OCI-LY1 (cell line): ENCODE data around the gene LENEP.

Experiments used
- EZH2 ChIP-seq: fragments of 200-600 bp; sonication (generic), shearing (Covaris generic); IDR thresholded peaks from 2 replicates; pipeline ENCODE4 v1.8.0; 2017; ENCODE audit warnings: borderline replicate concordance, mixed run types, mild to moderate bottlenecking, antibody characterized with exemption, low read length, moderate library complexity, mixed read lengths
- TF ChIP-seq, protein P1 (sequence below): fragments of 200-600 bp; sonication (generic), shearing (Covaris generic); IDR thresholded peaks from 2 replicates; pipeline ENCODE4 v1.5.1; 2017; ENCODE audit warnings: mild to moderate bottlenecking, antibody characterized with exemption, low read length, moderate library complexity, mixed read lengths

GRCh38 chr1:154945160-154945961, 48.0 kb upstream of the LENEP start:
- TF ChIP-seq, protein P1, sequence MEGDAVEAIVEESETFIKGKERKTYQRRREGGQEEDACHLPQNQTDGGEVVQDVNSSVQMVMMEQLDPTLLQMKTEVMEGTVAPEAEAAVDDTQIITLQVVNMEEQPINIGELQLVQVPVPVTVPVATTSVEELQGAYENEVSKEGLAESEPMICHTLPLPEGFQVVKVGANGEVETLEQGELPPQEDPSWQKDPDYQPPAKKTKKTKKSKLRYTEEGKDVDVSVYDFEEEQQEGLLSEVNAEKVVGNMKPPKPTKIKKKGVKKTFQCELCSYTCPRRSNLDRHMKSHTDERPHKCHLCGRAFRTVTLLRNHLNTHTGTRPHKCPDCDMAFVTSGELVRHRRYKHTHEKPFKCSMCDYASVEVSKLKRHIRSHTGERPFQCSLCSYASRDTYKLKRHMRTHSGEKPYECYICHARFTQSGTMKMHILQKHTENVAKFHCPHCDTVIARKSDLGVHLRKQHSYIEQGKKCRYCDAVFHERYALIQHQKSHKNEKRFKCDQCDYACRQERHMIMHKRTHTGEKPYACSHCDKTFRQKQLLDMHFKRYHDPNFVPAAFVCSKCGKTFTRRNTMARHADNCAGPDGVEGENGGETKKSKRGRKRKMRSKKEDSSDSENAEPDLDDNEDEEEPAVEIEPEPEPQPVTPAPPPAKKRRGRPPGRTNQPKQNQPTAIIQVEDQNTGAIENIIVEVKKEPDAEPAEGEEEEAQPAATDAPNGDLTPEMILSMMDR: no peak
- TF ChIP-seq EZH2: no peak
